Calu3 (cell line): Measurements from ENCODE around the gene CREB3L1. TPM values are rescaled to one million over a fixed set of nuclear protein-coding genes. Genes with fewer than 3 reads are reported as not detected.

Experiments used
- BruUV-seq: library from RNA; stranded (reverse); fragments of 400-500 nt; replicated peaks from 2 replicates; lab custom pipeline; 2021; lab: Mats Ljungman, UMichigan
- CTCF ChIA-PET: fragments of 300-600 bp; sonication (Branson Sonifier 250); formaldehyde crosslinking; loops from one replicate; lab custom pipeline; 2022; ENCODE audit warnings: antibody characterized with exemption; lab: Charles Lee
- DNase-seq: peaks from one replicate; pipeline ENCODE4 v3.0.0; 2022
- H3K27ac Mint-ChIP-seq: one replicate; pipeline ENCODE4 v1.8.0; 2022; ENCODE audit warnings: mixed read lengths; ENCODE audit not compliant: unreplicated experiment
- H3K27me3 Mint-ChIP-seq: one replicate; pipeline ENCODE4 v1.8.0; 2022; ENCODE audit warnings: mixed read lengths; ENCODE audit not compliant: unreplicated experiment
- H3K36me3 Mint-ChIP-seq: one replicate; pipeline ENCODE4 v1.8.0; 2022; ENCODE audit warnings: mild to moderate bottlenecking, moderate library complexity, mixed read lengths; ENCODE audit not compliant: insufficient read depth, unreplicated experiment
- H3K4me1 Mint-ChIP-seq: one replicate; pipeline ENCODE4 v1.8.0; 2022; ENCODE audit warnings: mild to moderate bottlenecking, low read depth, mixed read lengths; ENCODE audit not compliant: unreplicated experiment
- H3K4me3 Mint-ChIP-seq: one replicate; pipeline ENCODE4 v1.8.0; 2022; ENCODE audit warnings: mild to moderate bottlenecking, low read depth, moderate library complexity, mixed read lengths; ENCODE audit not compliant: unreplicated experiment
- H3K9me3 Mint-ChIP-seq: one replicate; pipeline ENCODE4 v1.8.0; 2022; ENCODE audit warnings: low read depth, mixed read lengths; ENCODE audit not compliant: unreplicated experiment
- intact Hi-C: fragments of 100-400 bp; cut with micrococcal nuclease; formaldehyde crosslinking; loops from one replicate; pipeline ENCODE4 v1.10.0; 2022; ENCODE audit not compliant: unreplicated experiment
- total RNA-seq: library from RNA; stranded (reverse); gene quantifications from 2 replicates; pipeline ENCODE4 v1.2.3, GENCODE V29; 2022
- TF ChIP-seq, protein P1 (sequence below): fragments of 200-600 bp; IDR thresholded peaks from one replicate; pipeline ENCODE4 v1.8.0; 2022; ENCODE audit warnings: antibody characterized with exemption; ENCODE audit not compliant: unreplicated experiment

The CREB3L1 gene
- total RNA-seq, 1 experiment from 2014 or later: not detected

GRCh38 chr11:46362156-46363030 lies 84.9 kb downstream of the CREB3L1 start:
- no peaks in the 10 kb centered on the region for H3K9me3 Mint-ChIP-seq
- no TSS peak for BruUV-seq
- TF ChIP-seq, protein P1, sequence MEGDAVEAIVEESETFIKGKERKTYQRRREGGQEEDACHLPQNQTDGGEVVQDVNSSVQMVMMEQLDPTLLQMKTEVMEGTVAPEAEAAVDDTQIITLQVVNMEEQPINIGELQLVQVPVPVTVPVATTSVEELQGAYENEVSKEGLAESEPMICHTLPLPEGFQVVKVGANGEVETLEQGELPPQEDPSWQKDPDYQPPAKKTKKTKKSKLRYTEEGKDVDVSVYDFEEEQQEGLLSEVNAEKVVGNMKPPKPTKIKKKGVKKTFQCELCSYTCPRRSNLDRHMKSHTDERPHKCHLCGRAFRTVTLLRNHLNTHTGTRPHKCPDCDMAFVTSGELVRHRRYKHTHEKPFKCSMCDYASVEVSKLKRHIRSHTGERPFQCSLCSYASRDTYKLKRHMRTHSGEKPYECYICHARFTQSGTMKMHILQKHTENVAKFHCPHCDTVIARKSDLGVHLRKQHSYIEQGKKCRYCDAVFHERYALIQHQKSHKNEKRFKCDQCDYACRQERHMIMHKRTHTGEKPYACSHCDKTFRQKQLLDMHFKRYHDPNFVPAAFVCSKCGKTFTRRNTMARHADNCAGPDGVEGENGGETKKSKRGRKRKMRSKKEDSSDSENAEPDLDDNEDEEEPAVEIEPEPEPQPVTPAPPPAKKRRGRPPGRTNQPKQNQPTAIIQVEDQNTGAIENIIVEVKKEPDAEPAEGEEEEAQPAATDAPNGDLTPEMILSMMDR: no peak
- CTCF ChIA-PET: interaction anchor here (1.0 to 2.2 kb wide), 5 partner anchors 8 to 29 kb away, joined by 3 to 8 read pairs (median 4); partner anchors contain the start of genes CHRM4 and DGKZ
- peaks cover 17% of the 10 kb centered on the region for H3K36me3 Mint-ChIP-seq
- intact Hi-C loops: loop anchor here (5.0 kb wide), 1 partner anchor 120 kb away; no protein-coding TSS in a partner anchor
- H3K27ac Mint-ChIP-seq: peak overlapping the region; percentile 82
- no peaks in the 10 kb centered on the region for H3K27me3 Mint-ChIP-seq
- peak overlapping the region; percentile 56 for H3K4me3 Mint-ChIP-seq
- peaks cover 32% of the 10 kb centered on the region for H3K4me1 Mint-ChIP-seq
- no peak for DNase-seq

DNA sequence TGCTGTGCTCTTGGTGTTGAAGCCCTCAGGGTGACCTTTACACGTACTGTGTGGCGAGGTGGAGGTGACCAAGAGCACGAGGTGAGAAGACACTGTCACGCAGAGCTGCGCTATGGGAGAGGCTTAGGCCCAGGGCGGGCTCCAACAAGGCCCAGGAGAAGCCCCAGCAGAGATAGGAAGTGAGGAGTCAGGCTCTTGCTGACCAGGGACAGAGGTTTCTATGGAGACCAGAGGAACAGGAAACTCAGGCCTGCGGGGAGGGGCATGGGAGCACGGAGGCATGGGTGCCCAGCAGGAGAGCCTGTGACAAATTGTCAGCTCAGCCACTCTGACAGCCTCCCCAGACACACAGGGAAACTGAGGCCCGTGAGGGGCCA lies 85.6 kb downstream of the CREB3L1 start:
- no TSS peak for BruUV-seq

GRCh38 chr11:46363455-46364005 lies 86.1 kb downstream of the CREB3L1 start:
- H3K4me3 Mint-ChIP-seq: peak overlapping the region; percentile 56
- H3K27ac Mint-ChIP-seq: peak overlapping the region; percentile 82
- no peaks in the 10 kb centered on the region for H3K27me3 Mint-ChIP-seq
- H3K9me3 Mint-ChIP-seq: no peaks in the 10 kb centered on the region
- DNase-seq: peak; percentile 93
- intact Hi-C loops: loop anchor here (5.0 kb wide), 1 partner anchor 121 kb away; no protein-coding TSS in a partner anchor
- CTCF ChIA-PET: interaction anchor here (1.0 to 2.2 kb wide), 5 partner anchors 9 to 28 kb away, joined by 3 to 8 read pairs (median 5); partner anchors contain the start of gene CHRM4
- no TSS peak for BruUV-seq
- TF ChIP-seq, protein P1: peak; percentile 67
- peaks cover 17% of the 10 kb centered on the region for H3K36me3 Mint-ChIP-seq
- H3K4me1 Mint-ChIP-seq: peaks cover 28% of the 10 kb centered on the region

More for the DNA sequence above, 85.6 kb downstream of the CREB3L1 start:
- Mint-ChIP-seq H3K27me3 (no peaks in the 10 kb centered on the region), H3K4me3 (peak overlapping the region; percentile 56), H3K36me3 (peaks cover 17% of the 10 kb centered on the region), H3K27ac (peak overlapping the region; percentile 82), H3K9me3 (no peaks in the 10 kb centered on the region), H3K4me1 (peaks cover 28% of the 10 kb centered on the region)
- DNase-seq: peak; percentile 83
- TF ChIP-seq, protein P1: no peak
- CTCF ChIA-PET: interaction anchor here (1.0 to 2.2 kb wide), 5 partner anchors 9 to 29 kb away, joined by 3 to 8 read pairs (median 3); partner anchors contain the start of genes CHRM4 and DGKZ
- intact Hi-C loops: loop anchor here (5.0 kb wide), 1 partner anchor 121 kb away; no protein-coding TSS in a partner anchor

- TF ChIP-seq, protein P1: peak; percentile 19
- Mint-ChIP-seq H3K4me3 (no peak overlapping the region), H3K4me1 (peaks cover 28% of the 10 kb centered on the region), H3K36me3 (peaks cover 19% of the 10 kb centered on the region), H3K27me3 (no peaks in the 10 kb centered on the region), H3K27ac (no peak overlapping the region), H3K9me3 (no peaks in the 10 kb centered on the region)
- CTCF ChIA-PET: interaction anchor here (1.0 to 2.2 kb wide), 4 partner anchors 12 to 28 kb away, joined by 3 to 8 read pairs (median 6); partner anchors contain the start of gene CHRM4
- no peak for DNase-seq
- intact Hi-C loops: loop anchor here (5.0 kb wide), 1 partner anchor 122 kb away; no protein-coding TSS in a partner anchor
- no TSS peak for BruUV-seq
These were observed 86.6 kb downstream of the CREB3L1 start for GRCh38 chr11:46364056-46364455.
